Spleen (tissue), 11 donors: Measurements from ENCODE around the gene SESN2. TPM values are rescaled to one million over a fixed set of nuclear protein-coding genes. Genes with fewer than 3 reads are reported as not detected.

Experiments used
- DNase-seq: peaks from one replicate; pipeline ENCODE4 v3.0.0-alpha.2; 2020
- H3K27ac ChIP-seq, 8 donors: fragments of 200-600 bp; sonication (generic) in 7 of 8; 1 replicate in 4 of 8; 2 replicates in 4 of 8; pipeline versions ENCODE4 v1.5.0 to v1.8.0; 2016 to 2021; ENCODE audit warnings: inconsistent platforms in 4 of 8, mild to moderate bottlenecking in 4 of 8, moderate library complexity in 1 of 8
- H3K27me3 ChIP-seq, 7 donors: fragments of 200-600 bp; sonication (generic) in 6 of 7; replicated peaks in 1 of 7; 1 replicate in 4 of 7; 2 replicates in 3 of 7; pipeline versions ENCODE4 v1.5.0 to v1.8.0; 2016 to 2021; ENCODE audit warnings: inconsistent platforms in 3 of 7, mild to moderate bottlenecking in 1 of 7
- H3K36me3 ChIP-seq, 6 donors: fragments of 200-600 bp; sonication (generic) in 5 of 6; 1 replicate in 4 of 6; 2 replicates in 2 of 6; pipeline versions ENCODE4 v1.5.0 to v1.8.0; 2016 to 2021; ENCODE audit warnings: inconsistent platforms in 2 of 6
- H3K4me1 ChIP-seq, 6 donors: fragments of 200-600 bp; sonication (generic) in 5 of 6; 1 replicate in 3 of 6; 2 replicates in 3 of 6; pipeline versions ENCODE4 v1.5.0 to v1.8.0; 2016 to 2021; ENCODE audit warnings: inconsistent platforms in 3 of 6
- H3K4me3 ChIP-seq, 8 donors: fragments of 200-600 bp; sonication (generic) in 7 of 8; 1 replicate in 4 of 8; 2 replicates in 4 of 8; pipeline versions ENCODE4 v1.5.0 to v1.8.0; 2016 to 2021; ENCODE audit warnings: inconsistent platforms in 4 of 8, mild to moderate bottlenecking in 4 of 8, moderate library complexity in 2 of 8
- H3K9me3 ChIP-seq, 8 donors: fragments of 200-600 bp; sonication (generic) in 7 of 8; 1 replicate in 4 of 8; 2 replicates in 4 of 8; pipeline versions ENCODE4 v1.5.0 to v1.8.0; 2016 to 2021; ENCODE audit warnings: inconsistent platforms in 4 of 8
- CTCF ChIP-seq, 11 experiments: fragments of 200-600 bp in 7 of 11; fragments of 450-650 bp in 4 of 11; sonication (generic) in 4 of 11; IDR thresholded peaks in 8 of 11; conservative IDR thresholded peaks in 3 of 11; 1 replicate in 7 of 11; 2 replicates in 4 of 11; pipeline versions ENCODE4 v1.4.0 to v1.8.0; 2016 to 2021; ENCODE audit warnings: antibody characterized with exemption in 11 of 11, inconsistent platforms in 4 of 11, mild to moderate bottlenecking in 1 of 11
- POLR2A ChIP-seq, 3 donors: fragments of 450-650 bp; IDR thresholded peaks; one replicate each; pipeline ENCODE4 v1.5.1; 2017; ENCODE audit warnings: antibody characterized with exemption in 3 of 3, mild to moderate bottlenecking in 1 of 3
- POLR2AphosphoS5 ChIP-seq, 3 donors: sonication (generic); formaldehyde crosslinking; IDR thresholded peaks; one replicate each; pipeline ENCODE4 v1.5.1; 2017; ENCODE audit warnings: antibody characterized with exemption in 3 of 3
- WGBS, 5 donors: extraction: QIAGEN DNeasy Blood & Tissue Kit in 3 of 5; methylation state at CpG; one replicate each; pipeline versions ENCODE4 v1.1.5 to v1.1.7; 2013 to 2018; 5-methylcytosine and 5-hydroxymethylcytosine counted together
- intact Hi-C: fragments of 100-400 bp; cut with DNase I; formaldehyde crosslinking; loops from one replicate; pipeline ENCODE4 v1.15.0; 2023; ENCODE audit warnings: low total_unique reads
- polyA plus RNA-seq, 3 donors: library from polyadenylated mRNA; stranded (reverse); fragments of 200-250 nt; gene quantifications; one replicate each; pipeline ENCODE4 v1.2.1, GENCODE V29; 2013
- total RNA-seq, 7 donors: library from RNA; depleted of rRNA in 3 of 7; stranded (reverse); fragments of >200 nt in 3 of 7; fragmentation: NEBNext Ultra II Directional in 4 of 7; extraction: Animal tissue kit (Norgen Biotek cat#: 25700) in 4 of 7; gene quantifications; one replicate each; pipeline versions ENCODE4 v1.1.0 to v1.2.1, GENCODE V29; 2016 to 2021
- donor health status: healthy with polysubstance abuse.
- donor health status: DM: no; HTN: no; CAD: no; lungs with moderate emphysema.
- donor health status: DM: no; HTN: no; CAD: no.
- donor health status: Bipolar disorder and iron deficiency.
- donor health status: healthy.
- donor health status: DM: no; HTN: no; CAD: no.
- donor health status: DM: yes; HTN: yes; CAD: no.

SESN2 gene
- total and polyA plus RNA-seq, 10 donors, result 2.4 to 16.7 (median 8.2) TPM

GRCh38 chr1:28235755-28236655 lies 23.3 kb upstream of the SESN2 start, which contains the start of gene ATP5IF1:
Gene ATP5IF1 (plus strand): TSS chr1:28236124. CDS start chr1:28236184, 60 bp downstream.
- no peaks in the 10 kb centered on the region for H3K9me3 ChIP-seq
- TF ChIP-seq POLR2AphosphoS5 (IDR thresholded peaks at IDR 0.05), result peak; percentile 99 to 100 (median 99)
- peak in 2 of 3 donors; percentile 80 to 93 for TF ChIP-seq POLR2A (IDR thresholded peaks at IDR 0.05)
- peak in 1 of 11 experiments; percentile 17 for TF ChIP-seq CTCF (IDR thresholded peaks at IDR 0.05 in 8 of 11, conservative IDR thresholded peaks at IDR 0.05 in 3 of 11)
- WGBS, 5 donors, result 0 to 1% (median 0%) methylated on average over 35 to 60 of the region's 60 CpGs
- intact Hi-C loops, result no loop called here
- peaks cover 31 to 85% (median 48%) of the 10 kb centered on the region in 6 donors for H3K4me1 ChIP-seq
- H3K36me3 ChIP-seq, result peaks cover 0 to 26% (median 4%) of the 10 kb centered on the region in 6 donors
- H3K27me3 ChIP-seq, result no peaks in the 10 kb centered on the region
- H3K4me3 ChIP-seq, result peak within 1 kb of the TSS; percentile 72 to 94 (median 88)
- DNase-seq, result peak; percentile 97
- peak within 1 kb of the TSS; percentile 80 to 94 (median 92) for H3K27ac ChIP-seq

- no peaks in the 10 kb centered on the region for H3K9me3 ChIP-seq
- WGBS, 5 donors, result 10 to 16% (median 10%) methylated on average over 18 to 20 of the region's 20 CpGs
- H3K27me3 ChIP-seq, result no peaks in the 10 kb centered on the region
- TF ChIP-seq POLR2AphosphoS5 (IDR thresholded peaks at IDR 0.05) (no peak), POLR2A (IDR thresholded peaks at IDR 0.05) (no peak), CTCF (IDR thresholded peaks at IDR 0.05 in 8 of 11, conservative IDR thresholded peaks at IDR 0.05 in 3 of 11) (no peak)
- peak overlapping the region; percentile 72 to 94 (median 88) for H3K4me3 ChIP-seq
- peak overlapping the region; percentile 80 to 94 (median 92) for H3K27ac ChIP-seq
- H3K36me3 ChIP-seq, result peaks cover 0 to 33% (median 4%) of the 10 kb centered on the region in 6 donors
- no peak for DNase-seq
- intact Hi-C loops, result no loop called here
- peaks cover 23 to 85% (median 42%) of the 10 kb centered on the region in 6 donors for H3K4me1 ChIP-seq
Observed at GRCh38 chr1:28236656-28237322, 22.5 kb upstream of the SESN2 start.

GRCh38 chr1:28239004-28239403 lies 20.3 kb upstream of the SESN2 start:
- Histone ChIP-seq H3K4me1 (peaks cover 22 to 86% (median 43%) of the 10 kb centered on the region in 6 donors), H3K36me3 (peaks cover 0 to 34% (median 4%) of the 10 kb centered on the region in 6 donors), H3K27me3 (no peaks in the 10 kb centered on the region), H3K9me3 (no peaks in the 10 kb centered on the region), H3K4me3 (no peak overlapping the region), H3K27ac (no peak overlapping the region)
- 72 to 98% (median 87%) methylated on average over 2 of the region's 2 CpGs for WGBS, 5 donors
- intact Hi-C loops, result no loop called here
- no peak for DNase-seq
- no peak for TF ChIP-seq POLR2AphosphoS5 (IDR thresholded peaks at IDR 0.05)
- no peak for TF ChIP-seq POLR2A (IDR thresholded peaks at IDR 0.05)
- TF ChIP-seq CTCF (IDR thresholded peaks at IDR 0.05 in 8 of 11, conservative IDR thresholded peaks at IDR 0.05 in 3 of 11), result no peak
